ENCODE data around the gene COL5A1. TPM values are rescaled to one million over a fixed set of nuclear protein-coding genes. Genes with fewer than 3 reads are reported as not detected.
"Not testable (repeated sequence)": the region's sequence is repeated elsewhere in the genome, so short reads cannot be mapped to it uniquely, and the experiment has no call there.

The COL5A1 gene
- total RNA-seq, 1 experiment from 2014 or later, result 5.4 TPM

- DNase-seq (ENCODE audit: low read depth), result no peak
Observed at GRCh38 chr9:134690301-134690751, 48.7 kb downstream of the COL5A1 start.

DNA sequence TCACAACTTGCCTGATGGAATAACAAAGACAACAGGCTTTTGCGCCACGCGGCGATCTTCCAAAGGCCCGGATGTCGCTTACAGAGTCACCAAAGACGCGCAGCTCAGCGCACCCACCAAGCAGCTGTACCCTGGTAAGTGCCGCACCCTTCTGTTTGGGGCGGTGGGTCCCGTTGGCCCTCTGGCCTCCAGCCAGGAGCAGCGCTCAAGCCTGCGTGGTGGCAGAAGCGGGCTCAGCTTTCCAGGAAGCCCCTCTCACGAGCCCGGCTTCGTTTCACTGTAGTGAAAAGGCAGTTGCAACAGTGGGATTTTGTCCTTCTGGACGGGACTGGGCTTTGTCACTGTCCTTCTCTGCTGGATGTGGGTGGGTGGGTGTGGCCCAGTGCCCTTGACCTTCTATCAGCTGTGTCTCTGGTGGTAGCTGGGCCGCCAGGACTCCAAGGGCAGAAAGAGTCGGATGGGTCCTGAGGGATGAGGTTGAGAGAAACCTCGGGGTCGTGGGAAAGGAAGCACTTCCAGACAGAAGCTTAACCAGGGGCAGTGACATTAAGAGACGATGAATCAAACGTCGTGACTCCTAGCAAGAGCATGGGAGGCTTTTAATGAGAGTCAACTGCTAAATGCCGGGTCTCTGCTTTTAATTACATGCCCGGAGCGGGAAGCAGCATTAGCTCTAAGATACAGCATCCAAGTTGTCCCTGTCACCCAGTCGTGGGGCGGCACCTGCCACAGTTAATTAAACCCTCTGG lies 49.5 kb downstream of the COL5A1 start:
- no peak for DNase-seq (ENCODE audit: low read depth)

GRCh38 chr9:134691695-134692572 lies 50.3 kb downstream of the COL5A1 start:
- no peak for DNase-seq (ENCODE audit: low read depth)

DNA sequence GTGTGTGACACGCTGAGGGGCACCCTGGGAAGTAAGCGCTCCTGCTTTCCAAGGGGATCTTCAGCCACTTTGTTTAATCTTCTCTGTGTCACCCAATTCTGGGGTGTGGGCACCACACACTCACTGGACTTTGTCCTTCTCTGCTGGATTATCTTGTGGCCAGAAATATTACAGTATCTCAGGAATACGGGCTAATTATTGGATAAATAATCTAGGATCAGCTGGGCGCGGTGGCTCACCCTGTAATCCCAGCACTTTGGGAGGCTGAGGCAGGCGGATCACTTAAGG lies 50.9 kb downstream of the COL5A1 start:
- DNase-seq (ENCODE audit: low read depth), result no peak

DNA sequence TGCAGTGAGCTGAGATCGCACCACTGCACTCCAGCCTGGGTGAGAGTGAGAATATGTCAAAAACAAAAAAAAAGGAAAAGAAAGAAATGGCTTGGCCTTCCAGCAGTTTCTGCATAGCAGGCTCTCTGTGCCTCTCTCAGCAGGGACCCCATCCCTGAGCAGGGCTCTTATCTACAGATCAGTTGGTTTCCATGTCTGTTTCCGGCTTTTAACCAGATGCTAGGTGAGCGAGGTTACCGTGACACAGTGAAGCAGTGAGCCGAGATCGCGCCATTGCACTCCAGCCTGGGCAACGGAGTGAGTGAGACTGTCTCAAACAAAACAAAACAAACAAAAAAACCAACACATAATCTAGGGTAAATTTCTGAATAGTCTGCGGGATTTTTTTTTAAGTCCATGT lies 51.4 kb downstream of the COL5A1 start:
- DNase-seq (ENCODE audit: low read depth), result no peak

DNA sequence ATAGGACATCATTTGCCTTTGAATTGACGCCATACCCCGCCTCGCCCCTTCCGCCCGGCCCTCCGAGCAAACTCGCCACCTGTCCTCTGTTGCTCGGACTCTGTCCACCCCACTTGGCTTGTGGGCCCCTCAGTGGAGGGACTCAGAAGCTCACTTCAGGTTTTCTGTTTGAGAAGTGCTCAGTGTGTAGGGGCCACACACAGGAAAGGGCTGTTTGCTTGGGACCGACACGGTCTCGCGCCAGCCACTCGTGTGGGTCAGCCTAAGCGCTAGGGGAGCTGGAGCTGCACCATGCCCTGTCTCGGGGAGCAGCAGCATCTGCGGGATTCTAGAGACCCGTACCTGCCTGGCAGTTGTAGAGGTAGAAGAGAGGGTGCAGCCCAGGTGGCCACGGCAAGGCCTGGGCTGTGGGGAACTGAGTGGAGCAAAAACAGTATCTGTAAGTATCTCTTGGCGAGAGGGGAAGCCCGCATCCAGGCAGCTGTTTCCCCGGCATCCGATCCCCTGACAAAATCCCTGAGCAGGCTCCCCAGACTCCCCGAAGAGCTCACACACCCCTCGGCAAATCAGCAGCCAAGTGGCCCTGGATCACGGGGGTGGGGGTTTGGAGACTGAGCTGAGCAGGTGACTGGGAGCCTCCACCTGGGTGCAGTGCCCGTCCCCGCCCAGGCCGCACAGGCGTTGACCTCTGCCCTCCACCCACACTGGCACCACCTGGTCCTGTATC lies 52.2 kb downstream of the COL5A1 start:
- no peak for DNase-seq (ENCODE audit: low read depth)

DNA sequence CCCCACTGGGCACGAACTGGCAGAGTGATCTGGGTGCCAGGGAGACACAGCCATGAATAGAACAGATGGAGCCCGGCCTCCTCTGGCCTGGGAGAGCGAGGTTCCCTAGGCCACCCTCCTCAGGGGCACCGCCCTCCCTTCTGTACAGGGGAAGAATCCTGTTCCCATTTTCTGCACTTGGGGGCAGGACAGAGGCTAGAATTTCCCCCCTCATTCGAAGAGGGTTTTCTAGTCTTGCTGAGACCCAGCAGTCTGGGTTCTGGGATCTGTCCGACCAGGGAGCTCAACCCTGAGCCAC lies 52.7 kb downstream of the COL5A1 start:
- DNase-seq (ENCODE audit: low read depth), result no peak

- DNase-seq (ENCODE audit: low read depth), result no peak
Observed at GRCh38 chr9:134694714-134695113, 53.1 kb downstream of the COL5A1 start.

- DNase-seq (ENCODE audit: low read depth), result no peak
Observed at GRCh38 chr9:134695144-134695543, 53.5 kb downstream of the COL5A1 start.

DNA sequence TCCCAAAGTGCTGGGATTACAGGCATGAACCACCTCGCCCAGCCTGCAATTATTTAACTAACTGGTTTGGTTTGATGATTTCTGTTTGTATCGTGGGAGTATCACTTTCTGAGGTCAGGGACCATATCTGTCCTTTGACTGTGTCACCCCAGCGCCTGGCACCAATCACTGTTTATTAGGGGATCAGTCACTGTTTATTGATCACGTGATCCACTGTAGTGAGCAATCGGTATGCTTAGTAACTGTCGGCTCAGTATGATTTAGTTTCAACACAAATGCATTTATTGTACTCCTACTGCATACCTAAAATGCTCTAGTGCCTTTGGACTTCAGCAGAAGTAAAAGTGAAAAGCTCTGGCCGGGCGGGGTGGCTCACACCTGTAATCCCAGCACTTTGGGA lies 54.8 kb downstream of the COL5A1 start:
- no peak for DNase-seq (ENCODE audit: low read depth)

- DNase-seq (ENCODE audit: low read depth), result no peak
Observed at GRCh38 chr9:134698111-134698510, 56.5 kb downstream of the COL5A1 start.

- peak; percentile 68 for DNase-seq (ENCODE audit: low read depth)
Observed at GRCh38 chr9:134698587-134699342, 57.2 kb downstream of the COL5A1 start.

DNA sequence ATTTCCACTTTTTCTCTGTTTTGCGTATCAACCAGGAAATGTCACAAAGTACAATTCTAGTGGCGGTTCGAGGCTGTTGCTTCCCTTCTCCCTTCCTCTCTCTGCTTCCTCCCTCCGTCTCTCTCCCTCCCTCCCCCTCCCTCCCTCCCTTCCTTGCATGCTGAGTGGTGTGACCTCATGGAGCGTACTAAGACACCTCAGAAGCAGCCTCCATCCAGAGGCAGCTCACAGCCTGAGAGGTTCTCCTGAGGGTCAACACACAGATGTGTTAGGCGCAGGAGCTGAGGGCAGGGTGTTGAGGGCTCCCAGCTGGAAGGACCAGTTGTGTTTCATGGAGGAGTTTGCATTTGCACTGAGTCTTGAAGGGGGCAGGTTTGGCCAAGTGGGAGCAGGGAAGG lies 57.7 kb downstream of the COL5A1 start:
- DNase-seq (ENCODE audit: low read depth), result no peak

DNA sequence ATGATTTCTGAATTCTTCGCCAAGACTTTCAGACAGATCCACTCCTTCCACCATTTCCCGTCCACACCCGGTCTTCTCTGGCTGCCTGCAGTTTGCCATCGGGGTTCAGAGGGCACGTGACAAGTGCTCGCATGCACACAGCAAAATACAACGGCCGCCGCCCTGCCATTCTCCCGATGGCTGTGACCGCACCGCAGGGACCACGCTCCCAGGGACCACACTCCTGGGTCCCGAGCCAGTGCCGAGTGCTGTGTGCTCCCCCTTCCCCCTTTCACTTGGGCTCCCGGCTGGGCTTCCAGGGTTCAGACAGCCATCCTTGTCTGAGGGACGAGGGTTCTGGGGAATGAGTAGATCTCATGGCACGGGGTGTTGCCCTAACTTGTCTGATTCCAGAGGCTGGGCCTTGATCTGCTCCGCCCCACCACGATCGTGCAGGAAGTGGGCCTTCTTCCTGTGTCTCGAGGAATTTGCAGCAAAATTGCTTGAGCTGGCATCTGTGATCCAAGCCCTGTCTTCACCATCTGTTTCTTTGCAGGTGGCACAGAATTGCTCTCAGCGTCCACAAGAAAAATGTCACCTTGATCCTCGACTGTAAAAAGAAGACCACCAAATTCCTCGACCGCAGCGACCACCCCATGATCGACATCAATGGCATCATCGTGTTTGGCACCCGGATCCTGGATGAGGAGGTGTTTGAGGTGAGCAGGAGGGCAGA lies 59.2 kb downstream of the COL5A1 start:
- no peak for DNase-seq (ENCODE audit: low read depth)

- no peak for DNase-seq (ENCODE audit: low read depth)
Observed at GRCh38 chr9:134701581-134702259, 60.1 kb downstream of the COL5A1 start.

- no peak for DNase-seq (ENCODE audit: low read depth)
Observed at GRCh38 chr9:134702291-134702690, 60.7 kb downstream of the COL5A1 start.

DNA sequence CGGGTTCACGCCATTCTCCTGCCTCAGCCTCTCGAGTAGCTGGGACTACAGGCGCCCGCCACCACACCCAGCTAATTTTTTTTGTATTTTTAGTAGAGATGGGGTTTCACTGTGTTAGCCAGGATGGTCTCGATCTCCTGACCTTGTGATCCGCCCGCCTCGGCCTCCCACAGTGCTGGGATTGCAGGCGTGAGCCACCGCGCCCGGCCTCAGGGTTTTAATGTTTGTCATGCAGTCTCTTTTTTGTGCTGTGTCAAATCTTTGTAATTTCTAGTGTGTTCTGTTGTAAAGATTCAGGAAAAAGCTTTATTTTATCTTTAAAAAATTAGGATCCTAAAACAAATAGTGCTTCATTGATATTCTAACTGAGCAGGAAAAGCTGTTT lies 62.1 kb downstream of the COL5A1 start:
- not testable (repeated sequence) for DNase-seq (ENCODE audit: low read depth)

GRCh38 chr9:134704498-134704897 lies 62.9 kb downstream of the COL5A1 start:
- DNase-seq (ENCODE audit: low read depth), result no peak

- DNase-seq (ENCODE audit: low read depth), result no peak
Observed at GRCh38 chr9:134705786-134706185, 64.2 kb downstream of the COL5A1 start.

- DNase-seq (ENCODE audit: low read depth), result no peak
Observed at GRCh38 chr9:134706522-134706921, 64.9 kb downstream of the COL5A1 start.

All from HT1080 (cell line).